LHCN-M2 (cell line): ENCODE measurements around the gene SFN. TPM values are rescaled to one million over a fixed set of nuclear protein-coding genes. Genes with fewer than 3 reads are reported as not detected.
"Not testable (repeated sequence)": the region's sequence is repeated elsewhere in the genome, so short reads cannot be mapped to it uniquely, and the experiment has no call there.

Experiments used
- DNase-seq: peaks from one replicate; pipeline ENCODE4 v3.0.0-alpha.2; 2012; ENCODE audit warnings: low read depth
- total RNA-seq: library from RNA; depleted of rRNA; stranded (reverse); fragments of >200 nt; gene quantifications from 2 replicates; pipeline ENCODE4 v1.2.3, GENCODE V29; 2014

SFN gene
- total RNA-seq, 1 experiment from 2014 or later: not detected

DNA sequence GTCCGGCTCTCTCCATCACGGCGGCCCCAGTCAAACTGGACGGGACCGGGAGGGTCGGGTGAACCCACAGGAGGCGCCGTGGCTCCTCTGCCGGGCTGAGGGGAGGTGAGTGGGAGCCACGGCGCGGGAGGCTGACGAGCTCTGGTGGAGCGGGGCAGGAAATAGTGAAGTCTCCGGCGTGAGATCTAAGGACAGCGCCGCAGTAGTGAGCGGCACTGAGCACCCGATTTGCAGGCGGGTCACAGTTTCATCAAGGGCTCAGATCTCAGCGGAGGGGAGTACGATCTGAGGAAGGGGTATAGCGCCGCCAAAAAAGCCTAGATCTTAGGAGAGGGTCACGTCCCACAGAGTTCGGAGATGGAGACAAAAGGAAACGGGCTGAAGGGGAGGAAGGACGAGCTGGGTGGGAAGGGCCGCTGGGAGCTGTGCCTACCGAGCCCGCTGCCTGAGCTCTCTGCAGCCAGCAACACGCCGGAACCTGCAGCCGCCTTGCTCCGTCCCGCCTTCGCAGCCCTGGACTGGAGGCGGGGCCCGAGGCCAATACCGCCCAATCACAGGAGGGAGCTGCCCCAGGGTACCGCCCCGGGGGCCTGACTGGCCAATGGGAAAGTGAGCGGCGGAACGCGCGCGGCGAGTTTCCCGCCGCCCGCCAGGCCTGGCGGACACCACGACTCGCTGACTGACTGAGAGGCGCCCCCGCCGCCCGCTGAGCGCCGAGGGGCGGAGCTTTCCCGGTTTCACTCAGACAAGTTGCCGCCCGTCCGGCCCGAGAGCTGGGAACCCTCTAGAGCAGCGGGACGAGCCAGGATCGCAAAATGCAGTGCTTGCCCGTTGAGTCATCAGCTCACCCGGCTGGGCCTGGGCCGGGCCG, 1.9 kb downstream of the SFN start:
- peak; percentile 97 for DNase-seq

- DNase-seq: not testable (repeated sequence)
These were observed 10.1 kb downstream of the SFN start for GRCh38 chr1:26873097-26873496.

GRCh38 chr1:26874896-26875295, 11.9 kb downstream of the SFN start:
- DNase-seq: no peak

GRCh38 chr1:26877326-26877725, 14.4 kb downstream of the SFN start:
- DNase-seq: no peak

DNA sequence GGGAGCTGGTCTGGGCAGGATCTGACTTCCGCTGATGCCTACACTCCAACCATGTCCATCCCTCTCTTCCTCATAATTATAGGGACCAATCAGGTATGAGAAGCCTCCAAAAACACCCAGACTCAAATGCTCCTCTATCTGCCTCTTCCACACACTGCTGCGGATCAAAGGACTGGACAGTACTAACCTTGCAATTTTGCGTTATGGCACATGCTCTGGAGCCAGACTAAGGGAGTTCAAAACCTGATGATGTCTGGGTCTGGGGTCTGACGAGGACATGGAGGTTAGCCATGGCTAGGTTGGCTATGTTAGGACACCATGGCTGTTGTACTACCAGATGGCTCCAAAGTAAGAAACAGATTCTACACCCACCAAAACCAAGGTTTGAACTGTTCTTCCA, 16.8 kb downstream of the SFN start:
- DNase-seq: no peak

GRCh38 chr1:26881611-26882010, 18.7 kb downstream of the SFN start:
- DNase-seq: not testable (repeated sequence)

- no peak for DNase-seq
These were observed 19.9 kb downstream of the SFN start for GRCh38 chr1:26882696-26883463.

GRCh38 chr1:26887125-26887524, 24.2 kb downstream of the SFN start:
- DNase-seq: peak; percentile 26

DNA sequence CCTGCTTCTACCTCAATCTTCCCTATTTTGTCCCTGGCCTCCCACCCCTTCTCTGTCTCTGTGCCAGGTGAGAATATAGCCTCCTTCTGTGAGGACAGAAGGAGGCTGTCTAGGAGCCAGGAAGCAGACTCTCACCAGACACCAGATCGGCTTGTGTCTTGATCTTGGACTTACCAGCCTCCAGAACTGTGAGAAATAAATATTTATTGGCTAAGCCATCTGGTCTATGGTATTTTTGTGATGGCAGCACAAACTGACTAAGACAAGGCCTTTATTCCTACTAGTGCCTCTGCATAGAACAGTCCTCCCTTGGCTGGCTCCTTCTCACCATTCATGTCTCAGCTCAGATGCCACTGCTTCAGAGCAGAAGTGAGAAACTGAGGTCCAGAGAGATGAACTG, 25.3 kb downstream of the SFN start:
- no peak for DNase-seq

GRCh38 chr1:26889551-26890466, 26.9 kb downstream of the SFN start, which contains the start of gene GPN2:
GPN2 (minus strand) TSS chr1:26890283; CDS start chr1:26890096, 187 bp downstream.
- DNase-seq: peak; percentile 71

GRCh38 chr1:26890467-26890796, 27.5 kb downstream of the SFN start:
- DNase-seq: no peak

DNA sequence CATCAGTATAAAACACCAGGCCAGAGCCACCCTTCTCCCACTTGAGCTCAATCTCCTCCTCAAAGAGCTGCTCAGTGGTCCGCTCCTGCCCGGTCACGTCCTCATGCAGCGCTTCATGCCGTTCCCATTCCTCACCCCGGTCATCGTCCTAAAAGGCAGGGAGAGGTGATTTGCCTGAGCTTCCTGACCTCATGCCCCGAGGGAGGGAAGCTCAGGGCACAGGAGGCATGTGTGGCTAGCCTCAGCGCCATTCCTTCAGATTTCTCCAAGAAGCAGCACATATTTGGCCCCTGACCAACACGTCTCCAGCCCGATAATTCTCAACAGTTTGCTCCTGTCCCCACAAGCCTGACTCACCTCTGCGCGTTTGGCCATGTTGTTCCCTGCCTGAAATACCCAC, 31.3 kb downstream of the SFN start:
- no peak for DNase-seq

- no peak for DNase-seq
These were observed 34.4 kb downstream of the SFN start for GRCh38 chr1:26897351-26897750.

DNA sequence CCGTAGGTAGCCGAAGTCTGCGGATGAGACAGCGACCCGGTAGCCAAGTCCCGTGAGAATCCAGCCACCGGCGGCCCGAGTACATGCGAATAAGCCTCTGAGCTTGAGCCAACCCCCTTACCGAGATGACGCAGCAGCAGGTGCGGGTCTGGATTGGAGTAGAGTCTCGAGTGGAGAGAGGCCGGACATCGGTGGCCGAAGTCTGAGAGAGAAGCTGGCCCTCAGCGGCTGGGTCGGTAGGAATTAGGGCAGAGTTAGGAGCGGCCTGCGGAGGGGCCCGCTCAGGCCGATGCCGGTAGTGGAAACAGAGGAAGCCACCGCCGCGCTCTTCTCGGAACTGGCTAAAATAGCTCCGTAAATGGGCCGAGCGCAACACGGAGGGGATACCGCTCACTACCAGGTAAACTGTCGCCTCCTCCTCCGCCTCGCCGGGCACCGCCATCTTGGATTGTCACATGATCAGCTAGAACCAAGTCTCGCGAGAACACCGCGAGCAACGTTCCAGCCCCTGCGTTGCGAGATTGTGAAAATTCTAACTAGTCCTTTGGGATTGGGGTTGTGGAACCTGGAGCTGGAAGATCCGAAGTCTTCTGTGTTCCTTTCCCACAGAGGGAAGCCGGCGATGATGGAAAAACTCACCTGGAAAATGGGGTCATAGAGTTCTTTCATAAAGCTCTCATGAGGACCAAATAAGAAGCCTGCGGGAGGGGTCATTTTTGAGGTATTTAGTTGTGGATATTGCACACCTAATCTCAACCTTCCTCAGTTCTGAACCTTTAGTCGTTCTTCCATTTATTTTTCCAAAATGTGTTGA, 37.3 kb downstream of the SFN start, which contains the start of gene GPATCH3:
GPATCH3 (minus strand) TSS at position 467 of the 814 bp plus-strand sequence; CDS start at position 442, 25 bp downstream.
- DNase-seq: peak; percentile 94

DNA sequence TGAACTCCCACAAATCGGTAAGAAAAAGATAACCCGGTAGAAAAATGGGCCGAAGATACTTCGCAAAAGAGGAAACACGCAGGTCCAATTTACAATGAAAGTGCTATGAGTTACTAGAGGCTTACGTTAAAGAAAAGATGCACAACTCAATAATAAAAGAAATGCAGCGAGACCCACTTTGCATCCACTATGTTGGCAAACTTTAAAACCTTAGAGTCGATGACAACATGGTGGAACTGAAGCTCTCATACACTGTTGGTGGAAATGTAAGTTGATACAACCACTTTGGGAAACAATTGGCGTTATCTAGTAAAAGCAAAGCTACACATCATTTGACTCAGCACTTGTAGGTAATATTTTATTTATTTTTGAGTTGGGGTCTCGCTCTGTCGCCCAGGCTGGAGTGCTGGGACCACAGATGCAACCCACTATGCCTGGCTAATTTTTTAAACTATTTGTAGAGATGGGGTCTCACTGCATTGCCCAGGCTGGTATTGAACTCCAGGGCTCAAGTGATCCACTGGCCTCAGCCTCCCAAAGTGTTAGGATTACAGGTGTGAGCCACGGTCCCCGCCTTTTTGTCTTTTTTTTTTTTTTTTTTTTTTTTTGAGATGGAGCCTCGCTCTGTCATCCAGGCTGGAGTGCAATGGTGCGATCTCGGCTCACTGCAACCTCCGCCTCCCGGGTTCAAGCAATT, 38.0 kb downstream of the SFN start:
- no peak for DNase-seq

- peak; percentile 81 for DNase-seq
These were observed 44.3 kb downstream of the SFN start for GRCh38 chr1:26907071-26907917.

DNA sequence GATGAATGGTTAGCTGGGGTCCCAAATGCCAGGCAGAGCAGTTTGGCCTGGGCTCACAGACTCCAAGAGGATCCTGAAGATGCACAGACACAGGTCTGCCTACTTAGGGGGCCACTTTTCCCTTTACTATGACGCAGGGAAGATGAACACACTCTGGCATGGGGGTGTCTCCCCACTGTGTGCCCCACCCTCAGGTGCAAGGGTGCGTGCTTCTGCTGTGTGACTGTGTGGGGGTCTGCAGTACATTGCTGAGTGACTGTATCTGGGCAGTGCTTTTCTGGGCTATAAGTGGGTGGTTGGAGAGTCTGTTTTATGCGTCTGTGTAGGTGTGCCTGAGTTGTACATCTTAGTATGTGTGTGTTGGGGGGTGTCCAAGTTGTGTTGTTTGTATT, 47.0 kb downstream of the SFN start:
- DNase-seq: no peak

GRCh38 chr1:26910343-26911160, 47.6 kb downstream of the SFN start:
- no peak for DNase-seq
